ENCODE data around the gene VGLL1.

The VGLL1 gene

DNA sequence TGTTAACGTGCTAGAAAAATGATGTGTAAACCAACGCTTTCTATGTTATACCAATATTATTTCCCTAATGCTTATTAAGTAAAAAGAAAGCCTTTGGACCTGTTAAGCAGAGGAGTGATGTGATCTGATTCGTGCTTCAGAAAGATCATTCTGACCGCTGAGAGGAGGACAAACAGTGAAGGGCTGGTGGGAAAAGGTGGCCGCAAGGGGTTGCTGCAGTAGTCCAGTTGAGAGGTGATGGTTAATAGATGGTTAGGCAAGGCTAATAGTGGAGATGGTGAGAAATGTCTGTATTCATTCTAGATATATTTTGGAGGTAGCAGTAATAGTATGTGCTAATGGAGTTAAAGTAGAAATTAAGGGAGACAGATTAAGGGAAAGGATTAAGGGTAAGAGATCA lies 12.9 kb upstream of the VGLL1 start:
- H3K4me3 ChIP-seq (ENCODE audit: low read depth, low read length) = no peak overlapping the region
- TF ChIP-seq, protein P1, sequence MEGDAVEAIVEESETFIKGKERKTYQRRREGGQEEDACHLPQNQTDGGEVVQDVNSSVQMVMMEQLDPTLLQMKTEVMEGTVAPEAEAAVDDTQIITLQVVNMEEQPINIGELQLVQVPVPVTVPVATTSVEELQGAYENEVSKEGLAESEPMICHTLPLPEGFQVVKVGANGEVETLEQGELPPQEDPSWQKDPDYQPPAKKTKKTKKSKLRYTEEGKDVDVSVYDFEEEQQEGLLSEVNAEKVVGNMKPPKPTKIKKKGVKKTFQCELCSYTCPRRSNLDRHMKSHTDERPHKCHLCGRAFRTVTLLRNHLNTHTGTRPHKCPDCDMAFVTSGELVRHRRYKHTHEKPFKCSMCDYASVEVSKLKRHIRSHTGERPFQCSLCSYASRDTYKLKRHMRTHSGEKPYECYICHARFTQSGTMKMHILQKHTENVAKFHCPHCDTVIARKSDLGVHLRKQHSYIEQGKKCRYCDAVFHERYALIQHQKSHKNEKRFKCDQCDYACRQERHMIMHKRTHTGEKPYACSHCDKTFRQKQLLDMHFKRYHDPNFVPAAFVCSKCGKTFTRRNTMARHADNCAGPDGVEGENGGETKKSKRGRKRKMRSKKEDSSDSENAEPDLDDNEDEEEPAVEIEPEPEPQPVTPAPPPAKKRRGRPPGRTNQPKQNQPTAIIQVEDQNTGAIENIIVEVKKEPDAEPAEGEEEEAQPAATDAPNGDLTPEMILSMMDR (IDR thresholded peaks at IDR 0.05) = no peak

DNA sequence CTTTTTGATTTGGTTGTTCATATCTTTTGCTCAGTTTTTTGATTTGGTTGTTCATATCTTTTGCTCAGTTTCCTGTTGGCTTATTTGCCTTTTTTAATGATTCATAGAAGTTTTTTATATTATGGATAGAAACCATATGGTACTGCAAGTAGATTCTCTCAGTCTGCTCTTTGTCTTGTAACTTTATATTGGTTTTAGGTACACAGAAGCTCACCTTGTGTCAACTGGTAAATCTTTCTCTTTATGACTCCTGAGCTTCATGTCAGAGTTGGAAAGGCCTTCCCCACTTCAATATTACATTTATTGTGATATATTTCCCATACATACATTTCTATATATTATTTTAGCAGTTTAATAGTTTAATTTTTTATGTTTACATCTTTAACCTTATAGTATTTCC lies 8.2 kb upstream of the VGLL1 start:
- no peak overlapping the region for H3K9ac ChIP-seq
- H3K36me3 ChIP-seq (ENCODE audit: control insufficient read depth, insufficient read depth, low read length) = no peaks in the 10 kb centered on the region
- H3K79me2 ChIP-seq = no peaks in the 10 kb centered on the region
- TF ChIP-seq, protein P1 (IDR thresholded peaks at IDR 0.05) = no peak
- H3K4me3 ChIP-seq (ENCODE audit: low read depth, low read length) = no peak overlapping the region
- H3K9me3 ChIP-seq (ENCODE audit: control insufficient read depth, low read length) = no peaks in the 10 kb centered on the region
- H3K4me2 ChIP-seq (ENCODE audit: low read length) = no peak overlapping the region
- H2AFZ ChIP-seq = no peak overlapping the region
- H3K27ac ChIP-seq = no peak overlapping the region
- no peaks in the 10 kb centered on the region for H3K27me3 ChIP-seq (ENCODE audit: control insufficient read depth, insufficient read depth, low read length)
- no peaks in the 10 kb centered on the region for H3K4me1 ChIP-seq

More for the DNA sequence above, 12.9 kb upstream of the VGLL1 start:
- Histone ChIP-seq H3K4me2 (ENCODE audit: low read length) (no peak overlapping the region), H3K79me2 (no peaks in the 10 kb centered on the region), H3K4me1 (no peaks in the 10 kb centered on the region), H3K9me3 (ENCODE audit: control insufficient read depth, low read length) (no peaks in the 10 kb centered on the region), H3K27ac (no peak overlapping the region), H3K9ac (no peak overlapping the region), H3K27me3 (ENCODE audit: control insufficient read depth, insufficient read depth, low read length) (no peaks in the 10 kb centered on the region), H2AFZ (no peak overlapping the region), H3K36me3 (ENCODE audit: control insufficient read depth, insufficient read depth, low read length) (no peaks in the 10 kb centered on the region)

DNA sequence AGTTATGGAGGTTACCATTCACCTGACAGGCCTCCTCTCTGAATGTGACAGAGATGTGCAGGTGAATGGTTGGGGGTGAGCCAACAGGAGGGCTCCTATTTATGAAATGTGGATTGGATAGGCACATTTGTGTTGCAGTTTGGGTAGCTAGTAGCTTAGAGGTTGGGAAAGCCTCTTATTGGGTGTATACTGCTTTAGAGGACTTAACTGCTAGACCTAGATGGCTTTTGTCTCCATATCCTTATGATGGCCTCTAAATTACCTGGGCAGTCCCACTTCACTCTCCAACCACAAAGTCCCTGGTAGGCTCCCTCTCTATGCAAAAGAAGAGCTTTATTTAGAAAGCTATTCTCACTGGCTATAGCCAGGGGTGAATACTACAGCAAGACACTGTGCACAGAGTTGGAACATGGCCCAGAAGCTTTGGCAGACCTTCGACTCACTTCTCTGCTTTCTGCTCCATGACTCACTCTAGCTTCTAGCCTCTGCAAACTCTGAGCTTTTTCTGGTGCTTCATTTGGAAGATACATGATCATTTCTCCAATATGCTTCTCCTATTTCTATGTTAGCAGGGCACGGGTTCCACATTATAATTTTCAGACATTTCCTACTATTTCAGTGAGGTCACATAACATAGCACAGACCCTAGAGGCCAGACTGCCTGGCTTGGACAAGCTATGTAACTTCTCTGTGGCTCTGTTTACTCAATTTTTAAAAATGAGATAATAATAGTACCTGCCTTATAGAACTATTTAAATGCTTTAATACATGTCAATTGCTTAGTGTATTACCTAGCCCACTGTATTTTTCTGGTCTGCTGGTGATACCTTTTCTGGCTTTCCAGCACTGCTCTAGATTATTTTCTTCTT lies 6.0 kb upstream of the VGLL1 start:
- H2AFZ ChIP-seq = peak overlapping the region; percentile 53
- H3K4me3 ChIP-seq (ENCODE audit: low read depth, low read length) = no peak overlapping the region
- no peak overlapping the region for H3K9ac ChIP-seq
- H3K27ac ChIP-seq = peak overlapping the region; percentile 15
- no peaks in the 10 kb centered on the region for H3K9me3 ChIP-seq (ENCODE audit: control insufficient read depth, low read length)
- H3K4me1 ChIP-seq = no peaks in the 10 kb centered on the region
- TF ChIP-seq, protein P1 (IDR thresholded peaks at IDR 0.05) = no peak
- no peaks in the 10 kb centered on the region for H3K79me2 ChIP-seq
- H3K4me2 ChIP-seq (ENCODE audit: low read length) = no peak overlapping the region
- no peaks in the 10 kb centered on the region for H3K27me3 ChIP-seq (ENCODE audit: control insufficient read depth, insufficient read depth, low read length)
- no peaks in the 10 kb centered on the region for H3K36me3 ChIP-seq (ENCODE audit: control insufficient read depth, insufficient read depth, low read length)

DNA sequence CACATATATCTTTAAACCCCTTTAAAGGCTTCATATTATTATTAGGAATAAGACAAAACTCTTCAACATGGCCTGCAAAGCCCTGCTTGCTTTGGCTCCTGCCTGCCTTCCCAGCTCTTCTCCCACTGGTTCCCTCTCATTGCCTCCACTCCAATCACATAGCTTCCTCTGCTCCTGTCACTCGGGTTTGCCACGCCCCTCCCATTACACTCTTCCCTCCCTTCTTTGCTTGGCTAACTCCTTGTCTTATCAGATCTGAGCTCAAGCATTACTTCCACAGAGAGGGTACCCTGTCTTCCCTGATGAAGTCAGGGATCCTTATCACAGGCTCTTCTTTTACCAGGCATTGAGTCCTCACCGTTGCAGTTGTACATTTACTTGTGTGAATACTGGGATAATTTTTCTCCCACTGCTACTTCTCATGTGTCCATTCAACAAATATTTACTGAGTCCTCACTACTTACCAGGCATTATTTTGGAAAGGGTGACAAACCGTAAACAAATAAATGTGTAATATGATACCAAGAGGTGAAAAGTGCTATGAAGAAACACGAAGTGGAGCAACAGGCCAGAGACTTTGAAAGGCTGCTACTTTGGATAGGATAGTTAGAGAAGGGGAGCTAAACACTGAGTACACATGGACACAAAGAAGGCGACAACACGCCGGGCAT lies 3.2 kb upstream of the VGLL1 start:
- Histone ChIP-seq H3K36me3 (ENCODE audit: control insufficient read depth, insufficient read depth, low read length) (no peaks in the 10 kb centered on the region), H2AFZ (peak overlapping the region; percentile 45), H3K4me3 (ENCODE audit: low read depth, low read length) (no peak overlapping the region), H3K4me2 (ENCODE audit: low read length) (no peak overlapping the region), H3K4me1 (no peaks in the 10 kb centered on the region), H3K9ac (no peak overlapping the region), H3K27ac (peak overlapping the region; percentile 15), H3K9me3 (ENCODE audit: control insufficient read depth, low read length) (no peaks in the 10 kb centered on the region), H3K79me2 (no peaks in the 10 kb centered on the region), H3K27me3 (ENCODE audit: control insufficient read depth, insufficient read depth, low read length) (no peaks in the 10 kb centered on the region)
- TF ChIP-seq, protein P1 (IDR thresholded peaks at IDR 0.05) = no peak

All from parathyroid adenoma (tissue), 2 donors.